GM18508 (cell line): ENCODE data around the gene PAGE5.

Experiments
- ATAC-seq: cut with Tn5 transposase; IDR thresholded peaks from one replicate; pipeline ENCODE4 v1.9.1; 2021; ENCODE audit warnings: moderate number of reproducible peaks; ENCODE audit not compliant: insufficient read depth, unreplicated experiment

Gene PAGE5

GRCh38 chrX:55220119-55220794 lies at the start of gene PAGE5:
Gene PAGE5 (plus strand): TSS chrX:55220346. CDS start chrX:55221383, 1,037 bp downstream.
- no peak for ATAC-seq

GRCh38 chrX:55187281-55187680 lies 32.9 kb upstream of the PAGE5 start:
- no peak for ATAC-seq

GRCh38 chrX:55196688-55197087 lies 23.5 kb upstream of the PAGE5 start:
- ATAC-seq = no peak

- no peak for ATAC-seq
These were observed 18.1 kb upstream of the PAGE5 start for GRCh38 chrX:55201930-55202579.

GRCh38 chrX:55206162-55206941 lies 13.8 kb upstream of the PAGE5 start:
- ATAC-seq = no peak

- ATAC-seq = no peak
These were observed 9.0 kb upstream of the PAGE5 start for GRCh38 chrX:55210931-55211677.

GRCh38 chrX:55213381-55213780 lies 6.8 kb upstream of the PAGE5 start:
- ATAC-seq = no peak

GRCh38 chrX:55240788-55241340 lies 20.7 kb downstream of the PAGE5 start:
- ATAC-seq = no peak

GRCh38 chrX:55253528-55253927 lies 33.4 kb downstream of the PAGE5 start:
- ATAC-seq = no peak

- ATAC-seq = no peak
These were observed 40.7 kb downstream of the PAGE5 start for GRCh38 chrX:55260806-55261205.

GRCh38 chrX:55264816-55265215 lies 44.7 kb downstream of the PAGE5 start, which contains the start of gene PAGE3:
Gene PAGE3 (minus strand): TSS chrX:55264916. CDS start chrX:55263903, 1,013 bp downstream.
- ATAC-seq = no peak
